T1000 (cell line): ENCODE data around the gene SARS2.
A peak's percentile ranks its signal among the peaks of the same experiment; 100 is the strongest.

Source experiments
- DNase-seq: peaks from one replicate; lab custom pipeline; 2025; ENCODE audit warnings: mixed read lengths; lab: John Stamatoyannopoulos, UW

SARS2 gene

DNA sequence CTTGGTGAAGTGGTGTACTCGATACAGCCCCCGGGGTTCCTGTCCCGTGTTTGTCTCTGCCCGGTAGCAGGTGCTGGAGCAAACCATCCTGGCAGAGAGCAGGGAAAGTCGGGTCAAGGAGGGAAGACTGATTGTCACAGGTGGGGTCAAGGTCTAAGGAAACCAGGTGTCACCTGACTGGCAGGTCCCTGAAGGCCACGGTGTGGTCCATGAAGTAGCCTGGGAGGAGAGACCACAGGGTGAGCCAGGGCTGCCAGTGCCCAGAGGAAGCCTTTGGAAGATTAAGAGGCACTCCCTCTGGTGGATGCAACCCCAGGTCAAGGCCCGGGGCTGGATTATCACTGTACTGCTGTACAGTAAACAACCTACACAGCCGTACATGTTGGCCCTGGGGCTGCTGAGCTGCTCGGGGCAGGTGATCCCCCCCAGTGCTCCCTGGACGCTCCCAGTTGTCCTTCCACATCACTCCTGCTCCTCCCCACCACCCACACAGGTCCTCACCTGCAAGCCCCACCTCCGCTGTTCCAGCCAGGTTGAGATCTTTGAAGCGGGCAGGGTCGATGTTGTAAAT is 12.6 kb downstream of the SARS2 start:
- DNase-seq: no peak

DNA sequence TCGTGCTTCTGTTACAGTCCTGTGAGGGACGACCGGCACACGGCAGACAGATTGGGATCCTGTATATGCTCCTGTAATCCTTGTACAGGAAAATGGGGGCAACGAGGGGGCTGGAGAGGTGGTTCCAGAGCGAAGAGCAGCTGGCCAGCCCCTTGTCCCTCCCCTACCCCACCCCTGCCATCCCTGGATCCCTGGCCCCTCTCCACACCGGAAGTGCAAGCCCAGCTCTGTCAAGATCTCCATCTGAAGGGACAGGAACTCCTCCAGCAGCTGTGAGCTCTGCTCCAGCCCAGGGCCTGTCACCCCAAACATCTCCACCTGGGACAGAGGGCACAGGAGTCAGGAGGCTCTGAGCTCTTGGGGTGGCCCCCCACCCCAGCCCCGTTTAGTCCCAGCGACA is 13.0 kb downstream of the SARS2 start:
- no peak for DNase-seq

DNA sequence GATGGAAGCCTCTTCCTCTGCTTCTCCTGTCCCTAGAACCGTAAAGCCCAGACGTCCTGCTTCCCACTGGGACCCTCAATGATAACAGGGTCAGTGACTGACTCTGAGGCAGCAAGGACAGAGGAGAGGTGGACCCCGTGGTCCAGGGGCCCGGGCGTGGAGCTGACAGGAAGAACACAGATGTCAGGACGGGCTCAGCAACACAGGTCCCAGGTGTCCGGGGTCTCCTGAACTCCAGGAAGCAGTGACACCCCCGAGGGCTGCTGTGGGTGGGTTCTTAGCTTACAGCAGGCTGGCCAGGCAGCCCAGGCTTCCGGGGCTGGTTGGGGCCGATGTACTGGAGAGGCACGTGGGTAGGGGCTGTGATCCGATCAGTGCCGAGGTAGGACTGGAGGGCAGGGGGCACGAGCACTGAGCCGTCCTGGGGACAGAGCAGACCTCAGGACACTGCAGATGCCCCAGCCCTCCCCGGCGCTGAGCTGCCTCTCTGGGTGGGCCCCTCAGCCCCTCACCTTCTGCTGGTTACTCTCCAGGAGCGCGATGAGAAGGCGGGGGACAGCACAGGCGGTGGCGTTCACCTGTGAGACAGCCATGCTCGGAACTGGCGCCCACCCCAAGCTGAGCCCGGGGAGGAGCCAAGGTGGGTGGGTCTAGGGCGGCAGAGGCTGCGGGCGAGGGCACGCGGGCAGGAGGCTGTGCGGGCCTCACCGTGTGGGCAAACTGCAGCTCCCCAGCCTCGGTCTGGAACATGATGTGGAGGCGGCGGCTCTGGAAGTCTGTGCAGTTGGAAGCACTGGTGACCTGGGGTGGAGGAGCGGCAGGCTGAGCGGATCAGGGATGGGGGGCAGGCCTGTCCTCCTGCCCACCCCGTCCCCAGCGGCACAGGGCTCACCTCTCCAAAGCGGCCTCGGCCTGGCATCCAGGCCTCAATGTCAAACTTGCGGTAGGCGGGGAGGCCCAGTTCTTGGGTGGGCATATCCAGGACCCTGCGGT is 14.9 kb downstream of the SARS2 start:
- DNase-seq: no peak

DNA sequence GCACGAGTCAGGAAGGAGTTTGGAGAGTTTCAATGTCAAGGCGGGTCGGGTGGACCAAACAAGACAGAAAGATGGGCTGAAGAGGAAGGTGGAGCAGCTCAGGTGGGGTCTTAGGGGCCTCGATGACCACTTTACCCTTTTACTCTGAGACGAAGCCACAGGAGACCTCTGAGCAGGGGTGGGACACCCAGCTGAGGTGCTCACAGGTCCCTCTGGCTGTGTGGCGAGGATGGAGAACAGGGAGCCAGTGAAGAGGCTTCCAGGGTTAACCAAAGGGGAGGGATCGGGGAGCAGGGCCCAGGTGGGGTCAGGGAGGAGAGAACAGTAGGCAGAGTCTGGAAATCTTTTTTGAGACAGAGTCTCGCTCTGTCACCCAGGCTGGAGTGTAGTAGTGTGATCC is 16.6 kb downstream of the SARS2 start:
- DNase-seq: no peak

DNA sequence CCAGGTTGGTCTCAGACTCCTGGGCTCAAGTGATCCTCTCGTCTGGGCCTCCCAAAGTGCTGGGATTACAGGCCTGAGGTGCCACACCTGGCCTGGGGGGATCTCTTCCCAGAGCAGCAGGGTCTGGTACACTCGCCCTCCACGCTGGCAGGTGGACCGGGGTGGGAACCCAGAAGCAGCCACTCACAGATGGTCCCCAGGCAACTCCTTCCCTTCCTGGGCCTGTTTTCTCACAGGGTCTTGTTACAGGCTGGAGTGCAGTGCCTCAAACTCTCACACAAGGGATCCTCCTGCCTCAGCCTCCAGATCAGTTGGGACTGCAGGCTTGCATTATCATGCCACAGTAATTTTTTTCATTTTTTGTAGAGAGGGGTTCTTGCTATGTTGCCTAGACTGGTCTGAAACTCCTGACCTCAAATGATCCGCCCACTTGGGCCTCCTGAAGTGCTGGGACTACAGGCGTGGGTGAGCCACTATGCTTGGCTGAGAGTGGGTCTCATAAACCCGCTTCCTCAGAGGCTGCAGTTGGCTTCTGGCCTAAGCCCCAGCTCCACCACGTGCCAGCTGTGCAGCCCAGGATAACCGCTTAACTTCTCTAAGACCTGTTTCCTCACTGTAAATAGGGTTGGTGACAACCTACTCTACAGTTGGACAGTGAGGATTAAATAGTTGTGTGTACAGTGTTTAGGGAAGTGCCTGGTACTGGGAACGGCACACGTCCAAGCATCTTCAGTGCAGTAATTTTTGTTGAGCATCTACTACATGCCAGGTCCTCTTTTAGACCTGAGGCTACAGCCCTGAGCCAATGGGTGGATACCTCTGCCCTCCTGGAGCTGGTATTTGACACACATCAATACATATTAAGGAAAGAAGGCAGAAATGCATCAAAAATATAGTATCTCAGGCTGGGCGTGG is 17.7 kb downstream of the SARS2 start:
- no peak for DNase-seq

DNA sequence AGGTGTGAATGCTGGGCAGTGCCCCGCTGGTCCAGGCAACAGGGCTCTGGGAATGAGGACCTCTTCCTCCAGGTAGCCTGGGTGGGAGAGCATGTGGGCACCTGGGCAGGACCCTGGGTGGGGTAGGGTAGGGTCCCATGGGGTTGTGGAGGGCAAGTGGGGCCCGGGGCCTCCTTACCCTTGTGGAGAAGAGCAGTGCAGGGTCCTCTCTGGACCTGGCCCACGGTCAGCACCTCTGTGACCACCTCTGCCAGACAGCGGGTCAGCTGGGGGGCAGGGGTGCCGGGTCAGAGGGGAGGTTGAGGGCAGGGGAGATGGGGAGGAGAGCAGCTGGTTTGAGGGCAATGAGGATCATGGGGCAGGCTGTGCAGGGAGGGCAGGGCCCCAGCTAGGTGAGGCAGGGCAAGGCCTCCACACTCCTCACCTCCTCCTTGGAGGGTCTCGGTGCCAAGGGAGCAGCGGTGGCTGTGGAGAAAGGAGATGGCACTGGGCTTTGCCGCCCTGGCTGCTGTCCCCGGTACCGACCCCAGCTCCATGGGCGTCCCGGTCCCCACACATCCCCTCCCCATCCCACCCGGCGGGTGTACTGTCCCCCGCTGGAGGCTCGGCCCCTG is 19.1 kb downstream of the SARS2 start:
- no peak for DNase-seq

DNA sequence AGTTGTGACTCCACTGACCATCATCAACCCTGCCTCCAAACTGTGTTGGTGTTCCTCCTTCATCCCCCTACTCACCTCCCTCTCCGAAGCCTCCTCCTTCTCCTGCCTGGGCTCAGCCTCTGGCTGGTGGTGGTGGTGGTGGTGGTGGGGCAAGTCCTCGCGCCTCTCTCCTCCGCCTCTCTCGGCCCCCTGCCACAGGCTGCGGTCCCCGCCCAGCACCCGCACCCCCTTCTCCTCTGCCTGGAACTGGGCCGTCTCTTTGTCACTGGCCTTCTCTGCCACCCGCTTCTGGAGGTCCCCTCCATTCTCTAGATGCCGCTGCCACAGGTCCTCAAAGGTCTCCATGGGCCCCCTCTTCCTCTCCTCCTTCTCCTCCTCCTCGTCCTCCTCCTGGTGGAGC is 20.1 kb downstream of the SARS2 start:
- no peak for DNase-seq

DNA sequence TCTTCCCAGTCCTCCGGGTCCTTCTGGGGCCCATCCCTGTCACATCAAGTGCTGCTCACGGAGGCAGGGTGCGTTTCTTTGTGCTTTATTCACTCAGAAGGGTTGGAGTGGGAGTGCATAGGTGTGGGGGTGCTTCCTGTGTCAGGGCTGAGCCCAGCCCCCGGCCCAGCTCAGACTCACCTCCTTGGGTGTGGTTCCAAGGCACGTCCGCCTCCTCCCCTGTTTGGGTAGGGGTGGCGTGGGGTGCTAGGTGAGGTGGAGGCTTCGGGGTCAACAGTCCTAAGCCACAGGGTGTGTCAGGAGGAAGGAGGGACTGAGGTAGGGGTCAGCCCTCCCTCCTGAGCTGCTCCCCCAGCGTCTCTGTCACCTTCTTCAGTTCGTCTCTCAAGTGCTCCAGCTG is 21.7 kb downstream of the SARS2 start:
- no peak for DNase-seq

DNA sequence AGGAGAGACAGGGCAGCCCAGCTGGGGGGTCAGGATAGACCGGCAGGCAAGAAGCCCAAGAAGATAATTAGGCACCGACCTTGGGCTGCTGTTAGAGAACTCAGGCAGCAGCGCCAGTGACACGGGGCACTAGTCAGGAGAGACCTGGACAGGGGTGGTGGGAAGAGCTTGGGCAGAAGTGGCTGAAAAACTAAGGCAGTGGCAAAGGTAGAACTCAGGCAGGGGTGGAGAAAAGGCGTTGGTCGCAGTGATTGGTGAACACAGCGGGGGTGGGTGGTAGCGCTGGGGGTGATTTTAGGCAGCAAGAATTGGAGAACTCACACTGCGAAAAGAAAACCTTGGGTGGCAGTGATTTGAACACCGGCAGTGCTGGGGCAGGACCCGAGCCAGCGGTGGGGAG is 22.9 kb downstream of the SARS2 start:
- no peak for DNase-seq

DNA sequence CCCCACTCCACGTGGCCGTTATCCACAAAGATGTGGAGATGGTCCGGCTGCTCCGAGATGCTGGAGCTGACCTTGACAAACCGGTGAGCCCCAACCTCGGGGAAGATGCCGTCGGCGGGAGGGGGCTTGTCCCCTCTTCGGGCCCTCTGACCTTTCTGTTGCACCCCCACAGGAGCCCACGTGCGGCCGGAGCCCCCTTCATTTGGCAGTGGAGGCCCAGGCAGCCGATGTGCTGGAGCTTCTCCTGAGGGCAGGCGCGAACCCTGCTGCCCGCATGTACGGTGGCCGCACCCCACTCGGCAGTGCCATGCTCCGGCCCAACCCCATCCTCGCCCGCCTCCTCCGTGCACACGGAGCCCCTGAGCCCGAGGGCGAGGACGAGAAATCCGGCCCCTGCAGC is 23.3 kb downstream of the SARS2 start:
- DNase-seq: no peak

DNA sequence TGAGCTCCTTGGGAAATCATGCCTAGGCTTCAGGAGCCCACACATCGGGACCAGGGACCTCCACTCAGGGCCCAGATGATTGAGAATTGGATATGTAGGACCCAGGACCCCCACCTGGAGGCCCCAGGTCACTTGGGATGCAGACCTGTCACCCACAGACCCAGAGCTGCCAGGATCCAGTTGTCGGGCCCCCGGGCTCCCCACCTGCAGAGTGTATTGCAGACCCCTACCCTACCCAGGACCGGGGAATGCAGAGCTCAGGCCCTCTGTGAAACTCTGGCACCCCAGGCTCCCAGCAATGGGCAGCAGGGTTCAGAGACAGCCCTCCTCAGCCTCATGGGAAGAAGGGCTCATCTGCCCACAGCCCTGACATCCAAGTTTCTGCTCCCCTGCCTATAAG is 24.9 kb downstream of the SARS2 start:
- no peak for DNase-seq

DNA sequence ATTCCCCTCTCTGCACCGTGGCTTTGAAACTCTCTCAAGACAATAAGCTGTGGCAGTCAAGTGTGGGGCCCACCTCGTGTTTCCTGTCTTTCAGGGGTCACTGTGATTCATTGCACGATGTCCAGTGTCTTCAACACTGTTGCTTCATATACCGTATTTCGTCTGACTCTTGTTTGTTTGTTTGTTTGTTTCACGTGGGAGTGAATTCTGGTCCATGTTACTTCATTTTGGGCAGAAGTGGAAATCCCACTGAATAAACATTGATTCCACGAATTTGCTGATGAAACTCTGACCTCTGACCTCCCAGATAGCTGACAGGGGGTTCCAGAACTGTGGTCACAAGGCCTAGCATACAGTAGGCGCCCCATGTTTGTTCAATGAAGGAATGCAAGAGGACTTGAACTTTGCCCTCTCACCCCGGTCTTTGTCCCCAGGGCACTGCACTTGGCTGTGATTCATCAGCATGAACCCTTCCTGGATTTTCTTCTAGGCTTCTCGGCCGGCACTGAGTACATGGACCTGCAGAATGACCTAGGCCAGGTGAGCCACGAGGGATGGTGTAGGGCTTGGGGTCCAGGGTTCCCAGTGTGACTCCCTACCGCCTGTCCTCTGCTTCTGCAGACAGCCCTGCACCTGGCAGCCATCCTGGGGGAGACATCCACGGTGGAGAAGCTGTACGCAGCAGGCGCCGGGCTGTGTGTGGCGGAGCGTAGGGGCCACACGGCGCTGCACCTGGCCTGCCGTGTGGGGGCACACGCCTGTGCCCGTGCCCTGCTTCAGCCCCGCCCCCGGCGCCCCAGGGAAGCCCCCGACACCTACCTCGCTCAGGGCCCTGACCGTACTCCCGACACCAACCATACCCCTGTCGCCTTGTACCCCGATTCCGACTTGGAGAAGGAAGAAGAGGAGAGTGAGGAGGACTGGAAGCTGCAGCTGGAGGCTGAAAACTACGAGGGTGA is 25.7 kb downstream of the SARS2 start:
- no peak for DNase-seq

DNA sequence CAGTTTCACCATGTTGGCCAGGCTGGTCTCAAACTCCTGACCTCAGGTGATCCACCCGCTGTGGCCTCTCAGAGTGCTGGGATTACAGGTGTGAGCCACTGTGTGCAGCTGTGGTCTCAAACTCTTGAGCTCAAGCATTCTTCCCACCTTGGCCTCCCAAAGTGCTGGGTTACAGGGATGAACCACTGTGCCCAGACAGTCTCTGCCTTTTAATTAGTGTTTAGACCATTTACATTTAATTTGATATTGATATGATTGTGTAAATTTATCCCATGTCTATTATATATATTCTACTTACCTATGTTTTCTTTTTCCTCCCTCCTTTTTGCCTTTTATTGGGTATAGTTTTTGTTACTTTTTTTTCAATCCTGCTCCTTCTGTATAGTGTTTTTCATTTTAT is 28.9 kb downstream of the SARS2 start:
- no peak for DNase-seq

DNA sequence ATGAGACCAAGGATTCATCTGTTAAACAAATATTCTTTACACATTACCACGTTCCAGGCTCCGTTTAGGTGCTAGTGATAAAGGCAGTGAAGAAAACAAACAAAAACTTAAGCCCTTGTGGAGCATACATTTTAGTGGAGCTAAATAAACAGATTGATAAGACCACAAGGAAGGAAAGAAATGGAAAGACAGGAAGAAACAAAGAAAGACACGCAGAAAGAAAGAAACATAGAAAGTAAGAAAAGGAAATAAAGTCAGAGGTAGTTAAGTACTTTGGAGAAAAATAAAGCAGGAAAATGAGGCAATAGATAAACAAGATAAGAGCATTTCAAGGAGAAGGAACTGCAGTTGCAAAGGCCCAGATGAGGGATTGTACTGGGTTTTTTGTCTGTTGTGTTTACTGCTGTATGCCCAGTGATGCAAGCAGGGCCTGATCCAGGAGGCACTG is 29.8 kb downstream of the SARS2 start:
- DNase-seq: no peak

DNA sequence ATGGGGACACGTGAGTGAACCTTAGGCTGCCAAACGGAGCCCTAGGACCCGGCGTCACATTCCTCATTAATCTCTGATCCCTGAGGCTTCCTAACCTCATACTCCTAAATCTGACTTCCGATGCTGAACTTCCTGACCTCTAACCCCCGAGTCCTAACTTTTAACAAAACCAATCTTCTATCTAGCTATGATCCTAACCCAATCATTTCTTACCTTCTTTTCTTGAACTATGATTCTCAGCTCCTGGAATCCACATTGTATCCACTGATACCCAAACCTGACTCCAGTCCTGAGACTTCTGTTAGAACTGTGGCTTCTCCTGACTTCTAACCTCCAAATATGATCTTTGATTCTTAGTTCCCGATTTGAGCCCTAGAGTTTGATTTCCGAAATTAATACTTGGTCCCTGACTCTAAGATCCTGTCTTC is 30.3 kb downstream of the SARS2 start:
- DNase-seq: no peak

DNA sequence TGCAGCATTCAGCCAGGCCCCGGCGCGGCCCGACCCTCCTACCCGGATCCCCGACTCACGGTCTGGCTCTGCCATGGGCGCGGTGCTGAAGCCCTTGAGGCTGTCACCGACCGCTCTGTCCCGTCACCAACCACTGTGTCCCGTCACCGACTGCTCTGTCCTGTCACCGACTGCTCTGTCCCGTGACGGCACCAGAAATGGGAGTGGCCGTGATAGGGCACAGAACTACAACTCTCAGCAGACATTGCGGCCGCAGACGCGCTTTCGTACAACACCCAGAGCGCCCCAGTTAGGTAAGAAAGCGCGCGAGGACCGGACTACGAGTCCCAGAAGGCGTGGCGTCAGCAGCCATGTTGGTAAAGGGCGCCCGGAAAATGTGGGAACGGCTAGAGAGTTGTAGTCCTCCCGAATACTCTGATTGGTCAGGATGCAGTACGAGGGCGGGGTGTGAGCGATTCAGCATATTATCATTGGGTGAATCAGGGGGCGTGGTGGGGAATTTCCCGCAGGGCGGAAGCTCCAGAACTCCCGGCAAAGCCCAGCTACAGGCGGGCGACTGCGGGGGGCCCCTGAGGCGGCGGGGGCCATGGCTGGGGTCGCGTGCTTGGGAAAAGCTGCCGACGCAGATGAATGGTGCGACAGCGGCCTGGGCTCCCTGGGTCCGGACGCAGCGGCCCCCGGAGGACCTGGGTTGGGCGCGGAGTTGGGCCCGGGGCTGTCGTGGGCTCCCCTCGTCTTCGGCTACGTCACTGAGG is 30.9 kb downstream of the SARS2 start, which contains the start of the genes NFKBIB and SIRT2:
TSS of gene NFKBIB (plus strand) at position 523 of the 755 bp plus-strand sequence. CDS start at position 587, 64 bp downstream.
TSS of gene SIRT2 (minus strand) at position 172 of the 755 bp plus-strand sequence. CDS start at position 75, 97 bp downstream.
- DNase-seq: peak; percentile 99

DNA sequence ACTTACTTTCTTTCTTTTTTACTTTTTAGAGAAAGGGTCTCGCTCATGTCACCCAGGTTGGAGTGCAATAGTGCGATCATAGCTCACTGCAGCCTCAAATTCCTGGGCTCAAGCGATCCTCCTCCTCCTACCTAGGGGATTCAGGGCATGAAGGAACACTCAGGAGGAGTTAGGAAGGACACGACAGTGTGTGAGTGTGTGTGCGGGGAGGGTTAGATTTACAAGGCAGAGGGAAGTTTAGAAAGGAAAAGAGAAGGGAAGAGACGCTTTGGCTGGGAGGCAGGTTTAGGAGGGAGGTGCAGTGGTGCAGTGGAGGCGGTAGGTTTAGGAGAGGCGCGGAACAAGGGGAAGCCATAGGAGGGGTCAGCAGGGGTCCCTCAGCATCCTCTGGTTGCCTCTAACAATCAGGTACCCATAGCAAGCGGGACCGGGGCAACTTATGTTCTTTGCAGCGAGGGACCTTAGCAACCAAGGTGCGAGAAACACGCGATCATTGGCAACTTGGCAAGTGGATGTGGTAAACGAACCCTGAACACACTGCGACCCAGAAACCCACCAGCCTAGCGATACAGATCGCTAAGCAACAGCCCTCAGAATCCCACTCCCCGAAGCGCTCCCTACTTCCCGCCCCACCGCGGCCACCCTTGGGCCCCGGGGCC is 31.6 kb downstream of the SARS2 start:
- DNase-seq: no peak

DNA sequence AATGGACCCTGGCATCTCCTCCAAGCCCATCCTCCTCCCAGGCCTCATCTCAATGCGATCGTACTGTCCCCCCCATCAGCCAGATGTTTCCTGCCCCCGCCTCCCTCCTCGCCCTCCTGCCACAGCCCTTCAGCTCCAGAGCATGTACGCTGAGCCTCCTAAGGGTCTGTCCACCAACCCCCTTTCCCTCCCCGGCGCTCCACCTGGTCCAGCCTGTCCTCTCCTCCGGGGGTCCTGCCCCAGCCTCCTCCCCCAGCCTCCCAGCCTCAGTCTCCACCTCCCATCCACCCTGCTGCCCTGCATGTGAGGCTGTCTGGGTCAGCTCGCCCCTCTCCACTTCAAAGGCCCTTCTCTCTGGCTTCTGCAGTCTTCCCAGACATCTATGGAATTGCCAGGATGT is 35.6 kb downstream of the SARS2 start:
- no peak for DNase-seq

DNA sequence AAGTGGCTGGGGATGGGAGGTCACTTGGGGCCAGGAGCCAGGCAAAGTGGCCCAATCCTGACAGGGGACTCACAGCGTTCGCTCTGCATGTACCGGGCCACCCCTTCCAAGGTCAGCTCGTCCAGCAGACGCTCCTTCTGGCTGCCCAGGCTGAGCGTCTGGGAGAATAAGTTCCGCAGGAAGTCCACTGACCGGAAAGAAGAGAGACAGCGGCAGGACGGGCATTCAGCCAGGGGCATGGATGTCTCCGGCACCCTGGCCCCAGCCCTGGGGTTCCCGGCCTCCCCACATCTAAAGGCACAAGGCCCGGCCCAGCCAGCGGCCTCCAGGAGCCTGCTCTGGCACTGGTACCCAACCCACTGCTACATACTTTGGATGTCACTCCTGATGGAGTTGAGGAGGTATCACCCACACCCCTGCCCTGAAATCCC is 37.2 kb downstream of the SARS2 start:
- DNase-seq: no peak
